ENCODE data around the gene MED12L. TPM values are rescaled to one million over a fixed set of nuclear protein-coding genes. Genes with fewer than 3 reads are reported as not detected.
"Not testable (repeated sequence)": the region's sequence is repeated elsewhere in the genome, so short reads cannot be mapped to it uniquely, and the experiment has no call there.

Gene MED12L
- total RNA-seq, 1 donor from 2014 or later, result 0.43 TPM

- H3K27me3 ChIP-seq, result no peaks in the 10 kb centered on the region
- no peaks in the 10 kb centered on the region for H3K36me3 ChIP-seq
- no peak overlapping the region for H3K27ac ChIP-seq
- no peak overlapping the region for H3K4me3 ChIP-seq
- no peaks in the 10 kb centered on the region for H3K9me3 ChIP-seq
- intact Hi-C loops (cut with DNase I), result no loop called here
- no peaks in the 10 kb centered on the region for H3K4me1 ChIP-seq
- TF ChIP-seq CTCF (IDR thresholded peaks at IDR 0.05), result no peak
- no peak for DNase-seq (ENCODE audit: low spot score in 2 of 2)
These were observed 11.2 kb upstream of the MED12L start for GRCh38 chr3:151074256-151074655.

GRCh38 chr3:151075869-151076562 lies 9.4 kb upstream of the MED12L start:
- Histone ChIP-seq H3K9me3 (no peaks in the 10 kb centered on the region), H3K4me3 (no peak overlapping the region), H3K4me1 (no peaks in the 10 kb centered on the region), H3K27ac (no peak overlapping the region), H3K36me3 (no peaks in the 10 kb centered on the region), H3K27me3 (no peaks in the 10 kb centered on the region)
- intact Hi-C loops (cut with DNase I), result no loop called here
- no peak for TF ChIP-seq CTCF (IDR thresholded peaks at IDR 0.05)
- DNase-seq (ENCODE audit: low spot score in 2 of 2), result no peak

GRCh38 chr3:151076626-151077025 lies 8.8 kb upstream of the MED12L start:
- intact Hi-C loops (cut with DNase I), result no loop called here
- DNase-seq (ENCODE audit: low spot score in 2 of 2), result no peak
- TF ChIP-seq CTCF (IDR thresholded peaks at IDR 0.05), result no peak
- no peak overlapping the region for H3K4me3 ChIP-seq
- no peaks in the 10 kb centered on the region for H3K36me3 ChIP-seq
- H3K27ac ChIP-seq, result no peak overlapping the region
- H3K9me3 ChIP-seq, result no peaks in the 10 kb centered on the region
- no peaks in the 10 kb centered on the region for H3K27me3 ChIP-seq
- H3K4me1 ChIP-seq, result no peaks in the 10 kb centered on the region

- H3K27me3 ChIP-seq; H3K36me3 ChIP-seq; H3K4me1 ChIP-seq; H3K9me3 ChIP-seq; H3K4me3 ChIP-seq; DNase-seq (ENCODE audit: low spot score in 2 of 2); H3K27ac ChIP-seq: not testable (repeated sequence)
- intact Hi-C loops (cut with DNase I), result loop anchor here (10.0 kb wide), 1 partner anchor 356 kb away; no protein-coding TSS in a partner anchor
These were observed 4.4 kb upstream of the MED12L start for GRCh38 chr3:151081082-151081481.

- Histone ChIP-seq H3K36me3 (no peaks in the 10 kb centered on the region), H3K4me1 (no peaks in the 10 kb centered on the region), H3K27ac (no peak overlapping the region), H3K4me3 (no peak overlapping the region), H3K27me3 (no peaks in the 10 kb centered on the region), H3K9me3 (no peaks in the 10 kb centered on the region)
- TF ChIP-seq CTCF (IDR thresholded peaks at IDR 0.05), result no peak
- no peak for DNase-seq (ENCODE audit: low spot score in 2 of 2)
- intact Hi-C loops (cut with DNase I), result loop anchor here (10.0 kb wide), 1 partner anchor 358 kb away; no protein-coding TSS in a partner anchor
These were observed 2.3 kb upstream of the MED12L start for GRCh38 chr3:151082880-151083838.

- intact Hi-C loops (cut with DNase I), result loop anchor here (10.0 kb wide), 1 partner anchor 360 kb away; no protein-coding TSS in a partner anchor
- no peak overlapping the region for H3K27ac ChIP-seq
These were observed 604 bp upstream of the MED12L start for GRCh38 chr3:151084893-151085226.

More at GRCh38 chr3:151084893-151085226, 604 bp upstream of the MED12L start:
- H3K4me1 ChIP-seq, result no peaks in the 10 kb centered on the region
- no peaks in the 10 kb centered on the region for H3K36me3 ChIP-seq
- no peaks in the 10 kb centered on the region for H3K27me3 ChIP-seq
- peak overlapping the region; percentile 65 to 67 for H3K4me3 ChIP-seq
- H3K9me3 ChIP-seq, result no peaks in the 10 kb centered on the region
- no peak for TF ChIP-seq CTCF (IDR thresholded peaks at IDR 0.05)
- DNase-seq (ENCODE audit: low spot score in 2 of 2), result no peak
